ENCODE results near the gene C4B.

- TF ChIP-seq CTCF (IDR thresholded peaks at IDR 0.05) (no peak), POLR2A (IDR thresholded peaks at IDR 0.05) (no peak)
These were observed 43.4 kb downstream of the C4B start for GRCh38 chr6:32057966-32058365.
